ENCODE data around the gene RAB5A. TPM values are rescaled to one million over a fixed set of nuclear protein-coding genes. Genes with fewer than 3 reads are reported as not detected.
"Not testable (repeated sequence)": the region's sequence is repeated elsewhere in the genome, so short reads cannot be mapped to it uniquely, and the experiment has no call there.

The RAB5A gene
- total and polyA plus RNA-seq, 7 experiments from 2014 or later, result 28.6 to 92.2 (median 53.8) TPM

DNA sequence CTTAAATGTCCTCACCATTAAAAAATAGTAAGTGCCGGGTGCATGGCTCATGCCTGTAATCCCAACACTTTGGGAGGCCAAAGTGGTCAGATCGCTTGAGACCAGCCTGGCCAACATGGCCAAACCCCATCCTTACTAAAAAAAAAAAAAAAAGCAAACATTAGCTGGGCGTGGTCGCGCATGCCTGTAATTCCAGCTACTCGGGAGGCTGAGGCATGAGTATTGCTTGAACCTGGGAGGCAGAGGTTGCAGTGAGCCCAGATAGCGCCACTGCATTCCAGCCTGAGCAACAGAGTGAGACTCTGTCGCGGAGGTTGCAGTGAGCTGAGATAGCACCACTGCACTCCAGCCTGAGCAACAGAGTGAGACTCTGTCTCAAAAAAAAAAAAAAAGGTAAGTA is 10.5 kb downstream of the RAB5A start:
- H3K27me3 Mint-ChIP-seq; ATAC-seq; H3K4me1 ChIP-seq (ENCODE audit: control insufficient read depth in 2 of 2, insufficient read depth in 2 of 2, low read length in 2 of 2); CTCF ChIA-PET; DNase-seq; H3K27ac ChIP-seq (ENCODE audit: low read depth, low read length); intact Hi-C loops (cut with micrococcal nuclease); H3K4me3 Mint-ChIP-seq; H3K27me3 ChIP-seq (ENCODE audit: control insufficient read depth in 2 of 2, insufficient read depth in 2 of 2, low read length in 2 of 2); H3K4me3 ChIP-seq (ENCODE audit: low read length); H3K9me3 Mint-ChIP-seq; H3K9me3 ChIP-seq (ENCODE audit: control insufficient read depth in 2 of 3, low read length in 3 of 3): not testable (repeated sequence)
- Mint-ChIP-seq H3K36me3 (peaks cover 4 to 40% (median 13%) of the 10 kb centered on the region in 5 donors), H3K27ac (peak overlapping the region in 1 of 9 donors; percentile 10), H3K4me1 (peaks cover 25 to 91% (median 69%) of the 10 kb centered on the region in 7 donors)
- POLR2A ChIA-PET, result interaction anchor here (0.6 to 0.9 kb wide), 2 partner anchors 8 to 158 kb away, joined by 4 to 6 read pairs; no protein-coding TSS in a partner anchor
- peaks cover 0 to 33% (median 0%) of the 10 kb centered on the region in 3 experiments for H3K36me3 ChIP-seq (ENCODE audit: control insufficient read depth in 2 of 3, insufficient read depth in 3 of 3, low read length in 3 of 3)

DNA sequence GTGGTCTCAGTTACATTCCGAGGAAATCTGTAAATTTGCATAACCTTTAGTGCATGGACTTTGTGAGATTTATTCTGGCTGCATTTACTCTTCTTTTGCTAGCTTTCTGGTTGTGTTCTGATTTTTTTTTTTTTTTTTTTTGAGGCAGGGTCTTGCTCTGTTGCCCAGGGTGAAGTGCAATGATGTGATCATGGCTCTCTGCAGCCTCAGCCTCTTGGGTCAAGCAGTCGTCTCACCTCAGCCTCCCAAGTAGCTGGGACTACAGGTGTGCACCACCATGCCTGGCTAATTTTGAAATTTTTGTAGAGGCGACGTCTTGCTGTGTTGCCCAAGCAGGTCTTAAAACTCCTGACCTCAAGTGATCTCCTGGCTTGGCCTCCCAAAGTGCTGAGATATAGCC is 12.6 kb downstream of the RAB5A start:
- H3K27me3 Mint-ChIP-seq, result no peaks in the 10 kb centered on the region
- POLR2A ChIA-PET, result no interaction called here
- peaks cover 0 to 15% (median 0%) of the 10 kb centered on the region in 3 experiments for H3K36me3 ChIP-seq (ENCODE audit: control insufficient read depth in 2 of 3, insufficient read depth in 3 of 3, low read length in 3 of 3)

DNA sequence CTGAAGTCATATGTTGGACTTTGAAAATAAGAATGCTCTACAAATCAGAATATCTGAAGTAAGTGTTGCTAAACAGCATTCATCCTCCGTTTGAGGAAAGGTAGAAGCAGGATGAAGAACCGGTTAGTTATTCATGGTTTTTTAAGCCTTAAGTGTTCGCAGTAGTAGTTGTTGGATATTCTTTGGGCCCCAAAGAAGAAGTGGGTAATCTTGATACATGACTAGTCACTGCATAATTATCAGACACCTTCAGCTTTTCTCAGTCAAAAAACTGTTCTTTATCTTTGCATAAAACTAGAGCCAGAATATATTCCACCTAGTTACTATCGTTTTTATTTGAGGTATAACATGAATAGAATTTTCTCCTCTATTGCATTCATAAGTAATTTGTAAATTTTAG is 13.8 kb downstream of the RAB5A start:
- no peaks in the 10 kb centered on the region for H3K27me3 Mint-ChIP-seq
- H3K36me3 Mint-ChIP-seq, result peaks cover 0 to 32% (median 16%) of the 10 kb centered on the region in 5 donors
- ChIA-PET POLR2A (no interaction called here), CTCF (no interaction called here)
- DNase-seq (no peak), ATAC-seq (no peak)
- Histone ChIP-seq H3K27ac (ENCODE audit: low read depth, low read length) (no peak overlapping the region), H3K36me3 (ENCODE audit: control insufficient read depth in 2 of 3, insufficient read depth in 3 of 3, low read length in 3 of 3) (peaks cover 0 to 3% (median 0%) of the 10 kb centered on the region in 3 experiments), H3K4me3 (ENCODE audit: low read length) (no peak overlapping the region), H3K27me3 (ENCODE audit: control insufficient read depth in 2 of 2, insufficient read depth in 2 of 2, low read length in 2 of 2) (no peaks in the 10 kb centered on the region), H3K4me1 (ENCODE audit: control insufficient read depth in 2 of 2, insufficient read depth in 2 of 2, low read length in 2 of 2) (peaks cover 9 to 10% of the 10 kb centered on the region in 2 donors), H3K9me3 (ENCODE audit: control insufficient read depth in 2 of 3, low read length in 3 of 3) (no peaks in the 10 kb centered on the region)
- peaks cover 32 to 96% (median 81%) of the 10 kb centered on the region in 7 donors for H3K4me1 Mint-ChIP-seq
- peak overlapping the region in 1 of 10 donors; percentile 8 for H3K4me3 Mint-ChIP-seq
- H3K27ac Mint-ChIP-seq, result peak overlapping the region in 3 of 9 donors; percentile 17 to 43 (median 21)
- intact Hi-C loops (cut with micrococcal nuclease), result no loop called here
- H3K9me3 Mint-ChIP-seq, result no peaks in the 10 kb centered on the region

More for the DNA sequence above, 12.6 kb downstream of the RAB5A start:
- intact Hi-C loops (cut with micrococcal nuclease), result no loop called here
- Mint-ChIP-seq H3K27ac (peak overlapping the region in 2 of 9 donors; percentile 21 to 74), H3K4me1 (peaks cover 33 to 94% (median 87%) of the 10 kb centered on the region in 7 donors), H3K4me3 (peak overlapping the region in 1 of 10 donors; percentile 8), H3K9me3 (no peaks in the 10 kb centered on the region), H3K36me3 (peaks cover 4 to 40% (median 17%) of the 10 kb centered on the region in 5 donors)
- H3K4me1 ChIP-seq (ENCODE audit: control insufficient read depth in 2 of 2, insufficient read depth in 2 of 2, low read length in 2 of 2), result peaks cover 9 to 10% of the 10 kb centered on the region in 2 donors
- CTCF ChIA-PET, result no interaction called here
- no peak for ATAC-seq
- H3K27ac ChIP-seq (ENCODE audit: low read depth, low read length), result no peak overlapping the region
- DNase-seq, result no peak
- H3K27me3 ChIP-seq (ENCODE audit: control insufficient read depth in 2 of 2, insufficient read depth in 2 of 2, low read length in 2 of 2), result no peaks in the 10 kb centered on the region
- no peaks in the 10 kb centered on the region for H3K9me3 ChIP-seq (ENCODE audit: control insufficient read depth in 2 of 3, low read length in 3 of 3)
- no peak overlapping the region for H3K4me3 ChIP-seq (ENCODE audit: low read length)

DNA sequence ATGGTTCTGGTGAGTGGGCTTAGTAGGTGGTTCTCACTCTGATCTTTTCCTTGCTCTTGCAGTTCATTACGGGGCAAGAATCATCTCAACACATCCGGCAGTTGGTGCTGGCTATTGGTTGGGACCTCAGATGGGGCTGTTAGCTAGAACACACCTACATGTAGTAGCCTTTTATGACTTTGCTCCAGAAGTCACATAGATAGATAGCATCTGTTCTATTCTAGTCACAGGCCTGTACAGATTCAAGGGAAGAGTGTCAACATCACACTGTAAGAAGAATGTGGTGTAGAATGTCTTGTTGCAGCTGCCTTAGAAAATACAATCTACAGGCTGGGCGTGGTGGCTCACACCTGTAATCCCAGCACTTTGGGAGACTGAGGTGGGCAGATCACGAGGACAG is 15.1 kb downstream of the RAB5A start:
- intact Hi-C loops (cut with micrococcal nuclease), result no loop called here
- DNase-seq (no peak), ATAC-seq (no peak)
- POLR2A ChIA-PET, result no interaction called here
- Mint-ChIP-seq H3K4me1 (peaks cover 34 to 98% (median 85%) of the 10 kb centered on the region in 7 donors), H3K27me3 (no peaks in the 10 kb centered on the region), H3K36me3 (peaks cover 4 to 39% (median 19%) of the 10 kb centered on the region in 5 donors), H3K4me3 (peak overlapping the region in 3 of 10 donors; percentile 24 to 32 (median 30)), H3K9me3 (peaks cover 0 to 2% (median 0%) of the 10 kb centered on the region in 11 donors), H3K27ac (peak overlapping the region in 5 of 9 donors; percentile 18 to 65 (median 38))
- Histone ChIP-seq H3K4me1 (ENCODE audit: control insufficient read depth in 2 of 2, insufficient read depth in 2 of 2, low read length in 2 of 2) (peaks cover 4 to 10% of the 10 kb centered on the region in 2 donors), H3K27ac (ENCODE audit: low read depth, low read length) (no peak overlapping the region), H3K27me3 (ENCODE audit: control insufficient read depth in 2 of 2, insufficient read depth in 2 of 2, low read length in 2 of 2) (no peaks in the 10 kb centered on the region), H3K9me3 (ENCODE audit: control insufficient read depth in 2 of 3, low read length in 3 of 3) (no peaks in the 10 kb centered on the region), H3K4me3 (ENCODE audit: low read length) (no peak overlapping the region), H3K36me3 (ENCODE audit: control insufficient read depth in 2 of 3, insufficient read depth in 3 of 3, low read length in 3 of 3) (peaks cover 0 to 4% (median 0%) of the 10 kb centered on the region in 3 experiments)
- CTCF ChIA-PET, result no interaction called here

DNA sequence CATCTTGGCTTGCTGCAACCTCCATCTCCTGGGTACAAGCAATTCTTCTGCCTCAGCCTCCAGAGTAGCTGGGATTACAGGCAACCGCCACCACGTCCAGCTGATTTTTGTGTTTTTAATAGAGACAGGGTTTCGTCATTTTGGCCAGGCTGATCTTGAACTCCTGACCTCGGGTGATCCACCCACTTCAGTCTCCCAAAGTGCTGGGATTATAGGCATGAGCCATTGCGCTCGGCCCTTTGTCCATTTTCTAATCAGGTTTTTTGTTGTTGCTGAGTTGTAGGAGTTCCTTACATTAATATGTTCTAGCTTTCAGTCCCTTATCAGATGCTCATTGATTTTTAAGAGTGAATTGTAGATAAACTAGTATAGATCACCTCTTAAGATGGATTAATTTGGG is 20.3 kb downstream of the RAB5A start:
- Mint-ChIP-seq H3K4me3 (peak overlapping the region in 2 of 10 donors; percentile 5 to 8), H3K27ac (peak overlapping the region in 4 of 9 donors; percentile 7 to 34 (median 22)), H3K36me3 (peaks cover 7 to 37% (median 18%) of the 10 kb centered on the region in 5 donors), H3K27me3 (no peaks in the 10 kb centered on the region), H3K4me1 (peaks cover 12 to 79% (median 76%) of the 10 kb centered on the region in 7 donors), H3K9me3 (peaks cover 0 to 2% (median 0%) of the 10 kb centered on the region in 11 donors)
- CTCF ChIA-PET, result interaction anchor here (0.7 kb wide), 1 partner anchor 877 kb away, joined by 3 read pairs; no protein-coding TSS in a partner anchor
- ATAC-seq (no peak), DNase-seq (no peak)
- no peaks in the 10 kb centered on the region for H3K9me3 ChIP-seq (ENCODE audit: control insufficient read depth in 2 of 3, low read length in 3 of 3)
- H3K36me3 ChIP-seq (ENCODE audit: control insufficient read depth in 2 of 3, insufficient read depth in 3 of 3, low read length in 3 of 3), result peaks cover 0 to 11% (median 0%) of the 10 kb centered on the region in 3 experiments
- POLR2A ChIA-PET, result no interaction called here
- H3K4me1 ChIP-seq (ENCODE audit: control insufficient read depth in 2 of 2, insufficient read depth in 2 of 2, low read length in 2 of 2), result peaks cover 0 to 14% of the 10 kb centered on the region in 2 donors
- no peaks in the 10 kb centered on the region for H3K27me3 ChIP-seq (ENCODE audit: control insufficient read depth in 2 of 2, insufficient read depth in 2 of 2, low read length in 2 of 2)
- no peak overlapping the region for H3K27ac ChIP-seq (ENCODE audit: low read depth, low read length)
- intact Hi-C loops (cut with micrococcal nuclease), result no loop called here
- no peak overlapping the region for H3K4me3 ChIP-seq (ENCODE audit: low read length)

DNA sequence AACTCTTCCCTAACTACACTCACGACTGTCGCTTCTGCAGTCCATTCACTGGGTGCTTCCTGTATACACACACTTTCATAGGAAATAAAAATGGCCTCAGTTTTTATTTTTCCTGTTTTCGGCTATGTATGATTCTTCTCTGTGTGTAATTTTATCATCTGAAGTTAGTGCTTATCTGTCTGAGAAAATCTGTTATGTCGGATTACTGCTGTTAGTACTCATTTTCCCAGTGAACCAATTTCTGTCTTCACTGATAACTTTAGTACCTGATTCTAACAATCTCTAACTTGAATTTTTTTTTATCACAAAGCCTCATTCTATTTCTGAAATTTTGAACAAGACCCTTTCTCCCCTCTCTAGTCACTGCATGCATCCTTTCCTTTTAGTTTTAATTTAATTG is 20.9 kb downstream of the RAB5A start:
- Histone ChIP-seq H3K36me3 (ENCODE audit: control insufficient read depth in 2 of 3, insufficient read depth in 3 of 3, low read length in 3 of 3) (peaks cover 0 to 11% (median 0%) of the 10 kb centered on the region in 3 experiments), H3K27me3 (ENCODE audit: control insufficient read depth in 2 of 2, insufficient read depth in 2 of 2, low read length in 2 of 2) (no peaks in the 10 kb centered on the region), H3K27ac (ENCODE audit: low read depth, low read length) (no peak overlapping the region), H3K9me3 (ENCODE audit: control insufficient read depth in 2 of 3, low read length in 3 of 3) (no peaks in the 10 kb centered on the region), H3K4me1 (ENCODE audit: control insufficient read depth in 2 of 2, insufficient read depth in 2 of 2, low read length in 2 of 2) (peaks cover 0 to 13% of the 10 kb centered on the region in 2 donors), H3K4me3 (ENCODE audit: low read length) (no peak overlapping the region)
- no peak for DNase-seq
- H3K9me3 Mint-ChIP-seq, result peaks cover 0 to 2% (median 0%) of the 10 kb centered on the region in 11 donors
- no peaks in the 10 kb centered on the region for H3K27me3 Mint-ChIP-seq
- H3K27ac Mint-ChIP-seq, result peak overlapping the region in 5 of 9 donors; percentile 7 to 17 (median 12)
- no peak for ATAC-seq
- peaks cover 10 to 79% (median 70%) of the 10 kb centered on the region in 7 donors for H3K4me1 Mint-ChIP-seq
- H3K36me3 Mint-ChIP-seq, result peaks cover 7 to 36% (median 21%) of the 10 kb centered on the region in 5 donors
- intact Hi-C loops (cut with micrococcal nuclease), result no loop called here
- H3K4me3 Mint-ChIP-seq, result peak overlapping the region in 2 of 10 donors; percentile 5 to 8
- CTCF ChIA-PET, result no interaction called here
- POLR2A ChIA-PET, result no interaction called here

DNA sequence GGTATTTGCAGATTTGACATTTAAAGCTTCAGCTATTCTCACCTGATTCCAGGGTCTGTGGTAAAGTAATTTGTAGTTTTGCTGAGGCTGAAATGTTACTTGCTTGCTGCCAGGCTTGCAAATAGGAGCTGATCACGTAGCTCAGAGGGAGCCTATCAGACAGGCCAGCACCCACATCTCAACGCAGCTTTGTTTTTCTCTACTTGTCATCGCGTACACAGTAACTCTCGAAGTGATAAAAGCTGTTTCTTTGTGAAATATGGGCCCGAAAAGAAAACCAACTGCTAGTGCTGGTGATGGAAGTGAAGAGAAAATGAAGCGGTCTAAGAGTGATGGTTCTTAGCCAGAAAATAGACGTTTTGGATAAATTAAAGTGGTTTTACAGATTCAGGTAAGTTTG is 23.4 kb downstream of the RAB5A start:
- ChIA-PET POLR2A (no interaction called here), CTCF (no interaction called here)
- Mint-ChIP-seq H3K9me3 (peaks cover 0 to 2% (median 0%) of the 10 kb centered on the region in 11 donors), H3K4me3 (no peak overlapping the region), H3K27ac (peak overlapping the region in 1 of 9 donors; percentile 37), H3K4me1 (peaks cover 10 to 65% (median 50%) of the 10 kb centered on the region in 7 donors), H3K27me3 (no peaks in the 10 kb centered on the region), H3K36me3 (peaks cover 10 to 43% (median 27%) of the 10 kb centered on the region in 5 donors)
- no peak overlapping the region for H3K27ac ChIP-seq (ENCODE audit: low read depth, low read length)
- ATAC-seq, result no peak
- H3K36me3 ChIP-seq (ENCODE audit: control insufficient read depth in 2 of 3, insufficient read depth in 3 of 3, low read length in 3 of 3), result peaks cover under 1 to 25% (median 1%) of the 10 kb centered on the region in 3 experiments
- H3K9me3 ChIP-seq (ENCODE audit: control insufficient read depth in 2 of 3, low read length in 3 of 3), result no peaks in the 10 kb centered on the region
- no peak for DNase-seq
- no peaks in the 10 kb centered on the region for H3K27me3 ChIP-seq (ENCODE audit: control insufficient read depth in 2 of 2, insufficient read depth in 2 of 2, low read length in 2 of 2)
- intact Hi-C loops (cut with micrococcal nuclease), result no loop called here
- peaks cover 0 to 4% of the 10 kb centered on the region in 2 donors for H3K4me1 ChIP-seq (ENCODE audit: control insufficient read depth in 2 of 2, insufficient read depth in 2 of 2, low read length in 2 of 2)
- no peak overlapping the region for H3K4me3 ChIP-seq (ENCODE audit: low read length)

Data from naive thymus-derived CD4-positive, alpha-beta T cell (primary cell).